Suprapubic skin (tissue), 4 donors: Measurements from ENCODE around the gene NAA10. TPM values are rescaled to one million over a fixed set of nuclear protein-coding genes. Genes with fewer than 3 reads are reported as not detected.

ENCODE experiments used
- DNase-seq, 2 donors: peaks; one replicate each; pipeline ENCODE4 v3.0.0-alpha.2; 2019; ENCODE audit warnings: low spot score in 2 of 2
- H3K27ac ChIP-seq: fragments of 200-600 bp; sonication (generic); one replicate; pipeline ENCODE4 v1.5.1; 2019
- H3K27me3 ChIP-seq: fragments of 200-600 bp; sonication (generic); one replicate; pipeline ENCODE4 v1.5.1; 2019
- H3K36me3 ChIP-seq: fragments of 200-600 bp; sonication (generic); one replicate; pipeline ENCODE4 v1.5.1; 2019
- H3K4me1 ChIP-seq: fragments of 200-600 bp; sonication (generic); one replicate; pipeline ENCODE4 v1.5.1; 2019
- H3K4me3 ChIP-seq: fragments of 200-600 bp; sonication (generic); one replicate; pipeline ENCODE4 v1.5.1; 2019; ENCODE audit warnings: mild to moderate bottlenecking
- H3K9me3 ChIP-seq: fragments of 200-600 bp; sonication (generic); one replicate; pipeline ENCODE4 v1.5.1; 2019
- EP300 ChIP-seq: sonication (generic); formaldehyde crosslinking; IDR thresholded peaks from one replicate; pipeline ENCODE4 v1.6.1; 2017; ENCODE audit warnings: antibody characterized with exemption
- POLR2A ChIP-seq, 2 donors: fragments of 450-650 bp; IDR thresholded peaks; one replicate each; pipeline ENCODE4 v1.6.1; 2017; ENCODE audit warnings: antibody characterized with exemption in 2 of 2, mild to moderate bottlenecking in 2 of 2, moderate library complexity in 2 of 2
- POLR2AphosphoS5 ChIP-seq, 3 donors: sonication (generic); formaldehyde crosslinking; IDR thresholded peaks; one replicate each; pipeline ENCODE4 v1.6.1; 2017; ENCODE audit warnings: antibody characterized with exemption in 3 of 3
- WGBS: methylation state at CpG from one replicate; pipeline ENCODE4 v1.1.5; 2018; 5-methylcytosine and 5-hydroxymethylcytosine counted together
- total RNA-seq, 4 donors: library from RNA; depleted of rRNA; stranded (reverse); fragments of >200 nt; gene quantifications; one replicate each; pipeline ENCODE4 v1.1.0, GENCODE V29; 2016
- TF ChIP-seq, protein P1 (sequence below), 2 donors: fragments of 200-600 bp in 1 of 2; fragments of 450-650 bp in 1 of 2; sonication (generic) in 1 of 2; IDR thresholded peaks; one replicate each; pipeline ENCODE4 v1.5.1; 2016 to 2019; ENCODE audit warnings: antibody characterized with exemption in 2 of 2, mild to moderate bottlenecking in 1 of 2, moderate library complexity in 1 of 2

The NAA10 gene
- total RNA-seq, 4 donors from 2014 or later: 58.5 to 97.2 (median 73.0) TPM

DNA sequence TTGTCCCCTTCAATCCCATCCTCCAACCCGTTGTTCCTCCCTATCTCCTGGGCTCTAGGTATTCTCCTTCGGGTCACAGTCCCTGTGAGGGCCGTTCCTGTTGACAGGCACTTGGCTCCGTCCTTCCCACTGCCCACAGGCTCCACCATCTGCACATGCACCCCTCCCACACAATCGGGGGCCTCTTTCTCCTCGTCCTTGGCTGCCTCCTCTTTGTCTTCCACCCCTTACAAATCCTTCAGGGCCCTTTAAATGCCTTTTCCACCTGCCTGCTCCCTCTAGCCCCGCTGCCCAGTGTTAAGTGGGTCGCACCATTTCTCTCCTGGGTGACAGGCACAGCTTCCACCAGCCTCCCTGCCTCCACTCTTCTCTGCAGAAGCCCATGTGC, 33.1 kb downstream of the NAA10 start:
- Histone ChIP-seq H3K36me3 (no peaks in the 10 kb centered on the region), H3K27ac (no peak overlapping the region)

DNA sequence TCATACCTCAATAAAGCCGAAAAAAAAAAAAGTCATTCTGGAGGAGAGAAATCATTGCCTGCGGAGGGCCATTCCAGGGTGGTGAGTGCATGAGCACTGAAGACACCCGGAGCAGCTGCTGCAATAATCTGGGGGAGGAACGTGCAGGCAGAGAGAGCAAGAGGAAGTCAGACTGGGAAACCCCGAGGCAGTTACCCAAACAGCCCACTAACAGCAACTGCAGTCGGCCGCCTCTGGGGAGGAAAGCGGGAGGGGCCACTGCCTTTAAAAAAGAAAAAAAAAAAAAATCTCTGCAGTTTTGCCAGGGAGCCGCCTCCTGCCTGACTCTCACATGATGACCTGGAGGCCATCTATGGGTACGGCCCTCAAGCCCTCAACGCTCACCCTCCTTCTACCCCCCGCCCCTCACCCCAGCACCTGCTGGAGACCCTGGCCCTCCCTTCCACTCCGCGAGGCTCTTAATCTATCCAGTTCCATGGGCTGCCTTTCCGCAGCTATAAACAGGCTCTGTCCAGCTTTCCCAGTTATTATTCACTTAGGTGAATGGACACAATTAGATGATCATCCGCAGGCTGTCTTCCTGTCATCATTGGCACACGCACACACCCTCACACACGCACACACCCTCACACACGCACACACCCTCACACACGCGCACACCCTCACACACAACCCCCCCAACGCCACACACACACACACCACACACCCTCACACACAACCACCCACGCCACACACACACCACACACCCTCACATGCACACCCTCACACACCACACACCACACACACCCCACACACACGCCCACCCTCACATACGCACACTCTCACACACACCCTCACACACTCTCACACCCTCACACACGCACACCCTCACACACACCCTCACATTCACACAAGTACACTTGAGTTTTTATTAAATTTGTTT, 33.7 kb downstream of the NAA10 start:
- no peaks in the 10 kb centered on the region for H3K27me3 ChIP-seq
- DNase-seq: no peak
- H3K4me3 ChIP-seq: no peak overlapping the region
- TF ChIP-seq POLR2A (IDR thresholded peaks at IDR 0.05): no peak
- TF ChIP-seq POLR2AphosphoS5 (IDR thresholded peaks at IDR 0.05): no peak
- TF ChIP-seq EP300: no peak
- TF ChIP-seq, protein P1, sequence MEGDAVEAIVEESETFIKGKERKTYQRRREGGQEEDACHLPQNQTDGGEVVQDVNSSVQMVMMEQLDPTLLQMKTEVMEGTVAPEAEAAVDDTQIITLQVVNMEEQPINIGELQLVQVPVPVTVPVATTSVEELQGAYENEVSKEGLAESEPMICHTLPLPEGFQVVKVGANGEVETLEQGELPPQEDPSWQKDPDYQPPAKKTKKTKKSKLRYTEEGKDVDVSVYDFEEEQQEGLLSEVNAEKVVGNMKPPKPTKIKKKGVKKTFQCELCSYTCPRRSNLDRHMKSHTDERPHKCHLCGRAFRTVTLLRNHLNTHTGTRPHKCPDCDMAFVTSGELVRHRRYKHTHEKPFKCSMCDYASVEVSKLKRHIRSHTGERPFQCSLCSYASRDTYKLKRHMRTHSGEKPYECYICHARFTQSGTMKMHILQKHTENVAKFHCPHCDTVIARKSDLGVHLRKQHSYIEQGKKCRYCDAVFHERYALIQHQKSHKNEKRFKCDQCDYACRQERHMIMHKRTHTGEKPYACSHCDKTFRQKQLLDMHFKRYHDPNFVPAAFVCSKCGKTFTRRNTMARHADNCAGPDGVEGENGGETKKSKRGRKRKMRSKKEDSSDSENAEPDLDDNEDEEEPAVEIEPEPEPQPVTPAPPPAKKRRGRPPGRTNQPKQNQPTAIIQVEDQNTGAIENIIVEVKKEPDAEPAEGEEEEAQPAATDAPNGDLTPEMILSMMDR (IDR thresholded peaks at IDR 0.05): no peak
- 47% methylated on average over 26 of the region's 26 CpGs for WGBS
- no peak overlapping the region for H3K27ac ChIP-seq
- peaks cover 23% of the 10 kb centered on the region for H3K4me1 ChIP-seq
- H3K9me3 ChIP-seq: no peaks in the 10 kb centered on the region
- no peaks in the 10 kb centered on the region for H3K36me3 ChIP-seq

More for the DNA sequence above, 33.1 kb downstream of the NAA10 start:
- H3K4me1 ChIP-seq: peaks cover 23% of the 10 kb centered on the region
- H3K4me3 ChIP-seq: no peak overlapping the region
- 78% methylated on average over 8 of the region's 8 CpGs for WGBS
- TF ChIP-seq EP300 (no peak), POLR2AphosphoS5 (IDR thresholded peaks at IDR 0.05) (no peak), POLR2A (IDR thresholded peaks at IDR 0.05) (no peak)
- TF ChIP-seq, protein P1 (IDR thresholded peaks at IDR 0.05): no peak
- H3K9me3 ChIP-seq: no peaks in the 10 kb centered on the region
- no peak for DNase-seq
- no peaks in the 10 kb centered on the region for H3K27me3 ChIP-seq

DNA sequence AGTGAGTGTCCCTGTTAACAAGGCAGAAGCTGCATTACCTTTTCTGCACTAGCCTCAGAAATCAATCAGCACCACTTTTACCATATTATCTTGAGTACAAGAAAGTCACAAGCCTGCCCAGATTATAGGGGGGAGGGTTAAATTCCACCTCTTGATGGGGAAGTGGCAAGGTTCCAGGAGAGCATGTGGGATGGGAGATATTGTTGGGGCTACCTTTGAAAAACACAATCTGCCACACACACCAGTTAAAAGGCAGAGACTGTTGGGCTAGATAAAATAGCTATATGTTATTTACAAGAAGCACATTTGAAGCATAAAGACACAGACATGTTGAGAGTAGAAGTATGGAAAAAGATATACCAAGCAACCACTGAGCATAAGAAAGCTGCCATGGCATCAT, 36.9 kb downstream of the NAA10 start:
- Histone ChIP-seq H3K9me3 (no peaks in the 10 kb centered on the region), H3K4me3 (no peak overlapping the region), H3K4me1 (peaks cover 12% of the 10 kb centered on the region), H3K27me3 (no peaks in the 10 kb centered on the region), H3K36me3 (no peaks in the 10 kb centered on the region), H3K27ac (no peak overlapping the region)
- TF ChIP-seq EP300 (no peak), POLR2AphosphoS5 (IDR thresholded peaks at IDR 0.05) (no peak)
- TF ChIP-seq, protein P1 (IDR thresholded peaks at IDR 0.05): no peak
- no peak for DNase-seq

DNA sequence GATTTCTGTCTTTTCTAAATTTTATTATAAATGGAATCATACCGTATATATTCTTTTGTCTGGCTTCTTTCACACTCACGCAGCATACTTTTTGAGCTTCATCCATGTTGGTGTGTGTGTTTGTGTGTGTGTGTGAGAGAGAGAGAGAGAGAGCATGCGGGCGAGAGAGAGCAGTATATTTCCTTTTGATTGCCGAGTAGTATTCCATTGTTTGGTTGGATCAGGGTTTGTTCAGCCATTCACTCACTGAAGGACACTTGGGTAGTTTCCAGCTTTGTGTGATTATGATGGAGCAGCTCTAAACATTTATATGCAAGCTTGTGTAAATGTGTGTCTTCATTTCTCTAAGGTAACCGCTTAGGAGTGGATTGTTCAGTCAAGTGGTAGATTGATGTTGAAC, 45.7 kb downstream of the NAA10 start:
- Histone ChIP-seq H3K4me3 (no peak overlapping the region), H3K27me3 (peaks cover 29% of the 10 kb centered on the region), H3K4me1 (peaks cover 17% of the 10 kb centered on the region), H3K36me3 (no peaks in the 10 kb centered on the region), H3K27ac (no peak overlapping the region), H3K9me3 (no peaks in the 10 kb centered on the region)
- TF ChIP-seq EP300 (no peak), POLR2AphosphoS5 (IDR thresholded peaks at IDR 0.05) (no peak), POLR2A (IDR thresholded peaks at IDR 0.05) (no peak)
- TF ChIP-seq, protein P1 (IDR thresholded peaks at IDR 0.05): no peak
- DNase-seq: no peak
- WGBS: 92% methylated on average over 6 of the region's 6 CpGs

DNA sequence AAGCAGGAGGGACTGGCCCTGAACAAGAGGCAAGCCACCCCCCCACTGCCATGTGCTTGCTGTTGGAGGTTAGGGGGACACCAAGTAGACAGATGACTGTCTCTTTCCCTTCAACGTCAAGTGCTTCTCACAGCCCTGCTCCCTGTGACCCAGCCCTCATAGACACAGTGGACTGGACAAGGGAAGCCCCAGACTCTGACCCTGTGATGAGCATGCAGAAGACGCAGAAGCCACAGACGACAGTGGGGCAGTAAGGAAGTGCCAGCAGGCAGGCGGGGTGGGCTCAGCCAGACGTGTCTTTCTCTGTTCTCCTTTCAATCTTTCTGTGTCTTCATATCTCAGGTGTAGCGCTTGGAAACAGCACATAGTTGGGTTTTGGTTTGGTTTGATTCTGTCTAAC, 46.5 kb downstream of the NAA10 start:
- Histone ChIP-seq H3K27me3 (peaks cover 37% of the 10 kb centered on the region), H3K9me3 (no peaks in the 10 kb centered on the region), H3K27ac (no peak overlapping the region), H3K4me1 (peaks cover 17% of the 10 kb centered on the region), H3K4me3 (no peak overlapping the region), H3K36me3 (no peaks in the 10 kb centered on the region)
- TF ChIP-seq, protein P1 (IDR thresholded peaks at IDR 0.05): no peak
- TF ChIP-seq POLR2AphosphoS5 (IDR thresholded peaks at IDR 0.05): no peak
- no peak for DNase-seq
- WGBS: 65% methylated on average over 6 of the region's 6 CpGs
